Measurements from ENCODE around the gene SLC6A19. TPM values are rescaled to one million over a fixed set of nuclear protein-coding genes. Genes with fewer than 3 reads are reported as not detected.

Gene SLC6A19
- total and polyA plus RNA-seq, 9 donors = 0.08 to 1.5 TPM; not detected in 7

GRCh38 chr5:1242733-1243486, 41.5 kb downstream of the SLC6A19 start:
- Histone ChIP-seq H3K27me3 (no peaks in the 10 kb centered on the region), H3K9me3 (no peaks in the 10 kb centered on the region), H3K4me1 (ENCODE audit: insufficient read depth) (no peaks in the 10 kb centered on the region), H3K27ac (no peak overlapping the region), H3K4me3 (no peak overlapping the region), H3K36me3 (no peaks in the 10 kb centered on the region)
- WGBS, 3 donors = 63 to 77% (median 71%) methylated on average over 12 to 14 of the region's 14 CpGs
- intact Hi-C loops (cut with DNase I) = no loop called here
- TF ChIP-seq EP300 (IDR thresholded peaks at IDR 0.05) (no peak), CTCF (IDR thresholded peaks at IDR 0.05) (no peak), POLR2A (IDR thresholded peaks at IDR 0.05) (no peak)
- no peak for DNase-seq

DNA sequence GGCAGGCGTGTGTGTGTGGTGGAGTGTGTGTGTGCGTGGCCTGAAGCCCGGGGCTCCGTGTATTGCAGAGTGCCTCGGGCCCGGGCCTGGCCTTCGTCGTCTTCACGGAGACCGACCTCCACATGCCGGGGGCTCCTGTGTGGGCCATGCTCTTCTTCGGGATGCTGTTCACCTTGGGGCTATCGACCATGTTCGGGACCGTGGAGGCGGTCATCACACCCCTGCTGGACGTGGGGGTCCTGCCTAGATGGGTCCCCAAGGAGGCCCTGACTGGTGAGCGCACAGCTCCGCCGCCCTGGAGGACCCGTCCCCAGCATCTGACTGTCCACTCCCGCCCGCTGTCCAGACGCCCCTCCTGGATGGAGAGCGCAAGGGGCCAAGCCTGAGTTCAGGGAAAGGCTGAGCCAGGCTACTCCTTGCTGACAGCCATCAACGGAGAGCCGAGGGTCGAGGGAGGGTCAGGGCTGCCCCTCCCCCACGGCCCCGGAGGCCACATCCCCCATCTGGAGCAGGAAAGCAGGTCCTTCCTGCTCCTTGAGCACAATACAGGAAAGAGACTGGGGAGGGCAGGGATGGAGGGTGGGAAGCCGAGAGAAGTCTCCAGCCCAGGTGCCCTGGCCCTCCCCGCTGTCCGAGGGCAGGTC, 42.2 kb downstream of the SLC6A19 start:
- TF ChIP-seq POLR2A (IDR thresholded peaks at IDR 0.05) = no peak
- H3K27me3 ChIP-seq = no peaks in the 10 kb centered on the region
- intact Hi-C loops (cut with DNase I) = no loop called here
- WGBS, 3 donors = 32 to 45% (median 38%) methylated on average over 33 of the region's 33 CpGs
- H3K9me3 ChIP-seq = no peaks in the 10 kb centered on the region
- no peak overlapping the region for H3K27ac ChIP-seq
- no peak overlapping the region for H3K4me3 ChIP-seq
- H3K36me3 ChIP-seq = no peaks in the 10 kb centered on the region
- no peaks in the 10 kb centered on the region for H3K4me1 ChIP-seq (ENCODE audit: insufficient read depth)
- DNase-seq = no peak

- no peak overlapping the region for H3K4me3 ChIP-seq
- no peaks in the 10 kb centered on the region for H3K4me1 ChIP-seq (ENCODE audit: insufficient read depth)
- no peak for DNase-seq
- H3K36me3 ChIP-seq = no peaks in the 10 kb centered on the region
- 68 to 79% (median 70%) methylated on average over 21 of the region's 21 CpGs for WGBS, 3 donors
- H3K27ac ChIP-seq = no peak overlapping the region
- TF ChIP-seq EP300 (IDR thresholded peaks at IDR 0.05) = no peak
- TF ChIP-seq POLR2A (IDR thresholded peaks at IDR 0.05) = no peak
- no peak for TF ChIP-seq CTCF (IDR thresholded peaks at IDR 0.05)
- intact Hi-C loops (cut with DNase I) = no loop called here
- no peaks in the 10 kb centered on the region for H3K27me3 ChIP-seq
- no peaks in the 10 kb centered on the region for H3K9me3 ChIP-seq
These were observed 42.9 kb downstream of the SLC6A19 start for GRCh38 chr5:1244255-1244654.

- 59 to 80% (median 70%) methylated on average over 6 to 10 of the region's 10 CpGs for WGBS, 3 donors
- no peak for TF ChIP-seq EP300 (IDR thresholded peaks at IDR 0.05)
- TF ChIP-seq CTCF (IDR thresholded peaks at IDR 0.05) = no peak
- no peak for TF ChIP-seq POLR2A (IDR thresholded peaks at IDR 0.05)
- Histone ChIP-seq H3K27me3 (no peaks in the 10 kb centered on the region), H3K9me3 (no peaks in the 10 kb centered on the region), H3K36me3 (no peaks in the 10 kb centered on the region), H3K4me1 (ENCODE audit: insufficient read depth) (no peaks in the 10 kb centered on the region), H3K27ac (no peak overlapping the region), H3K4me3 (no peak overlapping the region)
- intact Hi-C loops (cut with DNase I) = no loop called here
- no peak for DNase-seq
These were observed 43.6 kb downstream of the SLC6A19 start for GRCh38 chr5:1244976-1245375.
